Cerebellar nuclear complex (tissue), 1 donor: ENCODE results near the gene RPA4.
"Not testable (repeated sequence)": the region's sequence is repeated elsewhere in the genome, so short reads cannot be mapped to it uniquely, and the experiment has no call there.

ENCODE experiments used
- DNase-seq, 2 experiments: peaks; one replicate each; lab custom pipeline; 2025; lab: John Stamatoyannopoulos, UW

The RPA4 gene

GRCh38 chrX:96883608-96884007 is at the start of gene RPA4:
RPA4 (plus strand) TSS chrX:96883908; CDS start chrX:96884311, 403 bp downstream.
- no peak for DNase-seq

- DNase-seq = no peak
Measured at GRCh38 chrX:96834137-96834536, 49.6 kb upstream of the RPA4 start.

- no peak for DNase-seq
Measured at GRCh38 chrX:96835660-96836289, 47.9 kb upstream of the RPA4 start.

GRCh38 chrX:96837808-96838207 is 45.9 kb upstream of the RPA4 start:
- no peak for DNase-seq

GRCh38 chrX:96838537-96838936 is 45.2 kb upstream of the RPA4 start:
- no peak for DNase-seq

- no peak for DNase-seq
Measured at GRCh38 chrX:96841325-96841724, 42.4 kb upstream of the RPA4 start.

- DNase-seq = not testable (repeated sequence)
Measured at GRCh38 chrX:96841866-96842265, 41.8 kb upstream of the RPA4 start.

GRCh38 chrX:96843566-96843965 is 40.1 kb upstream of the RPA4 start:
- DNase-seq = no peak

- DNase-seq = no peak
Measured at GRCh38 chrX:96846841-96847240, 36.9 kb upstream of the RPA4 start.

GRCh38 chrX:96859422-96859821 is 24.3 kb upstream of the RPA4 start:
- DNase-seq = not testable (repeated sequence)

GRCh38 chrX:96861218-96861617 is 22.5 kb upstream of the RPA4 start:
- DNase-seq = no peak

GRCh38 chrX:96861661-96862060 is 22.0 kb upstream of the RPA4 start:
- no peak for DNase-seq

GRCh38 chrX:96884027-96884426 is 319 bp downstream of the RPA4 start:
- DNase-seq = no peak

- no peak for DNase-seq
Measured at GRCh38 chrX:96889726-96890125, 6.0 kb downstream of the RPA4 start.

- no peak for DNase-seq
Measured at GRCh38 chrX:96906741-96907140, 23.0 kb downstream of the RPA4 start.

- no peak for DNase-seq
Measured at GRCh38 chrX:96907516-96908272, 24.0 kb downstream of the RPA4 start.

GRCh38 chrX:96909291-96909690 is 25.6 kb downstream of the RPA4 start:
- no peak for DNase-seq

- DNase-seq = no peak
Measured at GRCh38 chrX:96918864-96919263, 35.2 kb downstream of the RPA4 start.

- DNase-seq = no peak
Measured at GRCh38 chrX:96919672-96920071, 36.0 kb downstream of the RPA4 start.

- no peak for DNase-seq
Measured at GRCh38 chrX:96924581-96924980, 40.9 kb downstream of the RPA4 start.

- DNase-seq = no peak
Measured at GRCh38 chrX:96929036-96929435, 45.3 kb downstream of the RPA4 start.
